ENCODE data around the gene TMEM135.

TMEM135 gene

GRCh38 chr11:87239531-87239930 lies 201.8 kb downstream of the TMEM135 start:
- TF ChIP-seq, protein P1, sequence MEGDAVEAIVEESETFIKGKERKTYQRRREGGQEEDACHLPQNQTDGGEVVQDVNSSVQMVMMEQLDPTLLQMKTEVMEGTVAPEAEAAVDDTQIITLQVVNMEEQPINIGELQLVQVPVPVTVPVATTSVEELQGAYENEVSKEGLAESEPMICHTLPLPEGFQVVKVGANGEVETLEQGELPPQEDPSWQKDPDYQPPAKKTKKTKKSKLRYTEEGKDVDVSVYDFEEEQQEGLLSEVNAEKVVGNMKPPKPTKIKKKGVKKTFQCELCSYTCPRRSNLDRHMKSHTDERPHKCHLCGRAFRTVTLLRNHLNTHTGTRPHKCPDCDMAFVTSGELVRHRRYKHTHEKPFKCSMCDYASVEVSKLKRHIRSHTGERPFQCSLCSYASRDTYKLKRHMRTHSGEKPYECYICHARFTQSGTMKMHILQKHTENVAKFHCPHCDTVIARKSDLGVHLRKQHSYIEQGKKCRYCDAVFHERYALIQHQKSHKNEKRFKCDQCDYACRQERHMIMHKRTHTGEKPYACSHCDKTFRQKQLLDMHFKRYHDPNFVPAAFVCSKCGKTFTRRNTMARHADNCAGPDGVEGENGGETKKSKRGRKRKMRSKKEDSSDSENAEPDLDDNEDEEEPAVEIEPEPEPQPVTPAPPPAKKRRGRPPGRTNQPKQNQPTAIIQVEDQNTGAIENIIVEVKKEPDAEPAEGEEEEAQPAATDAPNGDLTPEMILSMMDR (IDR thresholded peaks at IDR 0.05; ENCODE audit: low read depth, low read length) = no peak
- no peak overlapping the region for H3K4me3 ChIP-seq (ENCODE audit: low read depth, low read length)

GRCh38 chr11:87251560-87251959 lies 213.8 kb downstream of the TMEM135 start:
- TF ChIP-seq, protein P1 (IDR thresholded peaks at IDR 0.05; ENCODE audit: low read depth, low read length) = no peak
- H3K4me3 ChIP-seq (ENCODE audit: low read depth, low read length) = no peak overlapping the region

- no peak overlapping the region for H3K4me3 ChIP-seq (ENCODE audit: low read depth, low read length)
- TF ChIP-seq, protein P1 (IDR thresholded peaks at IDR 0.05; ENCODE audit: low read depth, low read length) = no peak
Observed at GRCh38 chr11:87252869-87253268, 215.1 kb downstream of the TMEM135 start.

DNA sequence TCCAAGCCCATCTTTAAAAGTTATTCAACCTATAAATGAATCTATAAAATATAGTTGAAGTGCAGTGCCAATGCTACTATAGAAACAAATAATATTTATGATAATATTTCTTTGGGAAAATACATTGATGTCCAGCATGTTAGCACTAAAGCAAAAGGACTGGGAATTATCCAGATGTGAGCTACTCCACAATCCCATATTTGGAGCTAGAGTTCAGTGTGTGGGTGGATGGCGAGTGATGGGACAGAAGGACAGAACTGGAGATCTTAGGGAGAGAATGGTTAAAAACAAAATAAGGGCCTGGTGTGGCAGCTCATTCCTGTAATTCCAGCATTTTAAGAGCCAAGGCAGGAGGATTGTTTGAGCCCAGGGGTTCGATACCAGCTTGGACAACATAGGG lies 216.8 kb downstream of the TMEM135 start:
- no peak overlapping the region for H3K4me3 ChIP-seq (ENCODE audit: low read depth, low read length)
- TF ChIP-seq, protein P1 (IDR thresholded peaks at IDR 0.05; ENCODE audit: low read depth, low read length) = no peak

DNA sequence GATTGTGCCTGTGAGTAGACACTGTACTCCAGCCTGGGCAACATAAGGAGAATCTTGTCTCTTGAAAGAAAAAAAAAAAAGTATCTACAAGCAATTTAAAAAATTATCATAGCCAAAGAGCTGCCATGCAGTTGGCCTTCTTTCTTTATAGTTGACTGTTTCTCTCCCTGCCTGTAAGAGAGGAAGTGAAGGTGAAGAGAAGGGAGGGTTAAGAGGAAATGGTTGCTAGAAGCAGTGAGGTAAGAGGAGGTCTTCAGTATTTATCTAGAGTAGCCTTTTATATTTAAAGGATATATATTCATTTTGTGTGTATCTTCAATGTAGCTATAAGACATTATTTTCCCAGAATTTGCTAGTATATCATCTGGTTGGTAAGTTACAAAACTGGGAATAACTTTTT lies 217.9 kb downstream of the TMEM135 start:
- TF ChIP-seq, protein P1 (IDR thresholded peaks at IDR 0.05; ENCODE audit: low read depth, low read length) = no peak
- H3K4me3 ChIP-seq (ENCODE audit: low read depth, low read length) = no peak overlapping the region

DNA sequence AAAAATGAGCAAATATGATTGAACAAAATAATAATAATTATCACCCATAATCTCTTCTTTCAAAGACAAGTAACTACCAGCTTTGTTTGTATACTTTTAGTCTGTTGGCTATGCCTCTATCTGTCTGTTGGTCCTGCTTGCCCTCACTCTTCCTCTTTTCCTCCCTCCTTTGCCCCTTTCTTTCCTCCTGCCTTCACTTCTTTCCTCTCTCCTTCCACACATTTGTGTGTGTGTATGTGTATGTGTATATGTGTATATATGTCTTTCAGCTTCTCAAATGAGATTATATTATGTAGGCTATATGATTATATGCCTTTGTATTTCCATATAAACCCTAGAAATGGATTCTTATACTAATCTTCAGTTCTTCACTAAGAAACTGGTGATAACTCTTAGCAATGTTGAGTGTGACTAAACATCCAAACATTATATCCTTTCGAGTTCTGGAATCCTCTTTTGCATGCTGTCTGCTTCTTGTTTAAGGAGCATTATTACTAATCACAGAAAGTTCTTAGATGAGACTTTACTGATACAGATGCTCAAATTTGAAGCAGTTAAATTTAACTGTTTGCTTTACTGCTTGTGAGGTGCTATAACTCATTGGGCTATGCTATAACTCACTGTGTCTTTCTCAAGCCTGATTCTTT lies 219.1 kb downstream of the TMEM135 start:
- TF ChIP-seq, protein P1 (IDR thresholded peaks at IDR 0.05; ENCODE audit: low read depth, low read length) = no peak
- no peak overlapping the region for H3K4me3 ChIP-seq (ENCODE audit: low read depth, low read length)

DNA sequence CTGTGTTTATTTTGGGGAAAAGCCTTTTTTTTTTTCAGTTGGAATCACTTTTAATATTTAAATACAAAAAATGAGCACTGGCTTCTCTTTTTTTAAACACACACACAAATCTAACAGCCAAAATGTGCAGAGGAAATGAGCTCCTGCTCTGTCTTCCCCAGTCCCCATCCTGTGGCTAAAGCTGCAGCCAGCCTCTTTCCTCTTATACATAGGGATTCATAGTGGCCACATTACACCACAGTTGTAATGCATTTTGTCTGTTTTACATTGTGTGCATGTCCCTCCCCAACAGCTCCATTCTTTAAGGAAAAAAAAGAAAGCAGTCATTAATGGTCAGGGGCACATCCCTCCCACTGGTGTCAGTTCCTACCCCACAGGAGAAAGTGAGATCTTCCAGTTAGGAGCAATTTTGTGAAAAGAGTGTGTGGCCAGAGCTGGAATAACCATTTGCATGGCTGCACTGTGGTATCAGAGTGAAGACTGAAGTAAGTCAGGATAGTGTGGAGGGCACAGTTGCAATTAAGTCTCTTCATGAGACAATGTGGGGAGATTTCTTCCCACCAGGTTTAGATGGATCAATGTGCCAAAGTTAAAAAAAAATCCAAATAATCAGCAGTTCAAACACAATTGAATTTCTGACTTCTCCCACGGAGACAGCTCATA lies 220.6 kb downstream of the TMEM135 start:
- TF ChIP-seq, protein P1 (IDR thresholded peaks at IDR 0.05; ENCODE audit: low read depth, low read length) = no peak
- no peak overlapping the region for H3K4me3 ChIP-seq (ENCODE audit: low read depth, low read length)

Measured in WI38 (cell line).